ENCODE data around the gene HNRNPH1.
"Not testable (repeated sequence)": the region's sequence is repeated elsewhere in the genome, so short reads cannot be mapped to it uniquely, and the experiment has no call there.

DNA sequence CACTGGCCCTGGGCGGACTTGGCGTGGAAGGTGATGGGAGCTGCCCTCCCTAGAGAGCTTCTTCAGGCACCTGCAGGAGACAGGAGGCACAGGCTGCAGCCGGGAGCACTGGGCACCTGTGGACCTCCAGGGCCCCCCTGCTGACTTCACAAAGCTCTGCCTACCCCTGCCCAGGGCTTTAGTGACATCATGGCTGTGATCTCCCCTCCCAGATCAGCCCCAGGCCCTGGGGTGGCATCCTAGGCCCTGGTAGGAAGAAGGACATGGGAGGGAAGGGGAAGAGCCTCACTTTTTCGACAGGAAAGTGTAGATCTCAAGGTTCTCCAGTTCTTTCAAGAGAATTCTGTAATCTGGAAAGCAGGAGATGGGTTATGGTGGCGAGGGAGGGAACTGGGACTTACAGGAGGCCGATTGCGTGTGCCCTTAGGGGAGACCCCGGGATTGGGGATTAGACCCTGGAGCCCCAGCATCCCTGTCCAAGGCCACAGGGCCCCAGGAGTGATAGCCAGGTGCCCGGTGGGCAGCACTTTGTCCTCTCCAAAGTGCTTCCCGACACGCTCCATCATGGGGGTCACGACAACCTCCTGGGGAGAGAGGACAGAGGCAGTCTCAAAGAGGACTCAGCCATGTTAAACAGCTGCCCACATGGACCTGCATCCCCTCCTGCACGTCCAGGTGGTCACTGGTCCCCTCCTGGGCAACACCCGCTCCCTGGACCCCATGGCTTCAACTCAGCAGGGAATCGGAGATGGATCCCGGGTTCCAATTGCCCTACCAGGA is 19.9 kb upstream of the HNRNPH1 start:
- TF ChIP-seq, protein P1, sequence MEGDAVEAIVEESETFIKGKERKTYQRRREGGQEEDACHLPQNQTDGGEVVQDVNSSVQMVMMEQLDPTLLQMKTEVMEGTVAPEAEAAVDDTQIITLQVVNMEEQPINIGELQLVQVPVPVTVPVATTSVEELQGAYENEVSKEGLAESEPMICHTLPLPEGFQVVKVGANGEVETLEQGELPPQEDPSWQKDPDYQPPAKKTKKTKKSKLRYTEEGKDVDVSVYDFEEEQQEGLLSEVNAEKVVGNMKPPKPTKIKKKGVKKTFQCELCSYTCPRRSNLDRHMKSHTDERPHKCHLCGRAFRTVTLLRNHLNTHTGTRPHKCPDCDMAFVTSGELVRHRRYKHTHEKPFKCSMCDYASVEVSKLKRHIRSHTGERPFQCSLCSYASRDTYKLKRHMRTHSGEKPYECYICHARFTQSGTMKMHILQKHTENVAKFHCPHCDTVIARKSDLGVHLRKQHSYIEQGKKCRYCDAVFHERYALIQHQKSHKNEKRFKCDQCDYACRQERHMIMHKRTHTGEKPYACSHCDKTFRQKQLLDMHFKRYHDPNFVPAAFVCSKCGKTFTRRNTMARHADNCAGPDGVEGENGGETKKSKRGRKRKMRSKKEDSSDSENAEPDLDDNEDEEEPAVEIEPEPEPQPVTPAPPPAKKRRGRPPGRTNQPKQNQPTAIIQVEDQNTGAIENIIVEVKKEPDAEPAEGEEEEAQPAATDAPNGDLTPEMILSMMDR (IDR thresholded peaks at IDR 0.05; ENCODE audit: low read depth, low read length): not testable (repeated sequence)
- not testable (repeated sequence) for TF ChIP-seq POLR2A (IDR thresholded peaks at IDR 0.05; ENCODE audit: extremely low read depth, insufficient read length)

Measured in NB4 (cell line).